Endothelial cell of umbilical vein (primary cell): ENCODE measurements around the gene SEMA4B. TPM values are rescaled to one million over a fixed set of nuclear protein-coding genes. Genes with fewer than 3 reads are reported as not detected.

Source experiments
- BruUV-seq: library from RNA; stranded (reverse); fragments of 400-500 nt; replicated peaks from 2 replicates; lab custom pipeline; 2021; lab: Mats Ljungman, UMichigan
- CTCF ChIA-PET: fragments of 300-600, 350-600 bp; sonication (Branson Sonifier 250); formaldehyde crosslinking; loops from one replicate; lab custom pipeline; 2021; ENCODE audit warnings: antibody characterized with exemption, inconsistent platforms; lab: Charles Lee
- POLR2A ChIA-PET: fragments of 300-600, 350-600 bp; sonication (Branson Sonifier 250); formaldehyde crosslinking; loops from one replicate; lab custom pipeline; 2021; ENCODE audit warnings: antibody characterized with exemption, inconsistent platforms; lab: Charles Lee
- DNase-seq: peaks from one replicate; pipeline ENCODE4 v3.0.0-alpha.2; 2011; ENCODE audit warnings: low read depth, low spot score
- FAIRE-seq: peaks from 2 replicates; lab custom pipeline; 2011; peaks lifted over from hg19 to GRCh38; lab: Jason Lieb, UNC
- H2AFZ ChIP-seq: 2 replicates; pipeline ENCODE4 v1.6.0; 2012; ENCODE audit warnings: low read depth, low read length, control low read depth, inconsistent platforms
- H3K27ac ChIP-seq: 2 replicates; pipeline ENCODE4 v1.5.1; 2011; ENCODE audit warnings: low read depth, mild to moderate bottlenecking, control low read depth, low read length, moderate library complexity; ENCODE audit not compliant: insufficient read depth
- H3K27me3 ChIP-seq, 2 experiments: 2 replicates each; pipeline versions ENCODE4 v1.6.0 to v1.6.1; 2011; ENCODE audit warnings: low read length in 2 of 2, mixed read lengths in 1 of 2; ENCODE audit not compliant: control insufficient read depth in 2 of 2, insufficient read depth in 2 of 2
- H3K36me3 ChIP-seq, 2 experiments: 2 replicates in 1 of 2; 3 replicates in 1 of 2; pipeline ENCODE4 v1.5.1; 2011; ENCODE audit warnings: low read length in 2 of 2, mild to moderate bottlenecking in 1 of 2, moderate library complexity in 1 of 2; ENCODE audit not compliant: control insufficient read depth in 2 of 2, insufficient read depth in 2 of 2; ENCODE audit errors: extremely low read depth in 1 of 2
- H3K4me1 ChIP-seq: 3 replicates; pipeline ENCODE4 v1.5.1; 2011; ENCODE audit warnings: mild to moderate bottlenecking, low read length; ENCODE audit not compliant: control insufficient read depth, insufficient read depth; ENCODE audit errors: extremely low read depth
- H3K4me2 ChIP-seq: 2 replicates; pipeline ENCODE4 v1.6.1; 2011; ENCODE audit warnings: low read length, control low read depth, mixed read lengths; ENCODE audit not compliant: insufficient read depth
- H3K4me3 ChIP-seq, 3 experiments: fragments of 200-600 bp in 1 of 3; sonication (generic), shearing (Covaris generic) in 1 of 3; replicated peaks in 1 of 3; 2 replicates each; pipeline ENCODE4 v1.5.1; 2011 to 2016; ENCODE audit warnings: control low read depth in 3 of 3, low read length in 3 of 3, mild to moderate bottlenecking in 2 of 3, inconsistent platforms in 1 of 3, low read depth in 1 of 3, moderate library complexity in 1 of 3; ENCODE audit not compliant: insufficient read depth in 1 of 3
- H3K79me2 ChIP-seq: 2 replicates; pipeline ENCODE4 v1.6.0; 2012; ENCODE audit warnings: low read length, inconsistent platforms; ENCODE audit not compliant: control insufficient read depth, insufficient read depth
- H3K9ac ChIP-seq: replicated peaks from 2 replicates; pipeline ENCODE3; 2011; ENCODE audit warnings: low read length, control low read depth; ENCODE audit not compliant: insufficient read depth; ENCODE audit errors: extremely low read depth
- H3K9me1 ChIP-seq: replicated peaks from 3 replicates; pipeline ENCODE4 v1.6.0; 2011; ENCODE audit warnings: mild to moderate bottlenecking, low read length; ENCODE audit not compliant: control insufficient read depth, insufficient read depth; ENCODE audit errors: extremely low read depth
- H3K9me3 ChIP-seq: replicated peaks from 2 replicates; pipeline ENCODE4 v1.5.1; 2012; ENCODE audit warnings: low read length, inconsistent platforms; ENCODE audit not compliant: control insufficient read depth, insufficient read depth
- H4K20me1 ChIP-seq: replicated peaks from 2 replicates; pipeline ENCODE3; 2011; ENCODE audit warnings: mild to moderate bottlenecking, low read length; ENCODE audit not compliant: control insufficient read depth, insufficient read depth; ENCODE audit errors: extremely low read depth
- EZH2 ChIP-seq: IDR thresholded peaks from 2 replicates; pipeline ENCODE4 v1.6.1; 2012; ENCODE audit warnings: borderline replicate concordance, low read depth, mild to moderate bottlenecking, moderate library complexity, low read length, inconsistent platforms; ENCODE audit not compliant: severe bottlenecking
- MYC ChIP-seq: IDR thresholded peaks from one replicate; pipeline ENCODE4 v1.6.1; 2011; ENCODE audit warnings: mild to moderate bottlenecking, low read depth, low read length
- dilution Hi-C: fragments of 300-500 bp; cut with MboI; formaldehyde crosslinking; loops from one replicate; pipeline ENCODE4 v1.15.0; 2019; ENCODE audit warnings: low sequenced_read_pairs; ENCODE audit not compliant: extremely low pct_ligation_motif_present
- intact Hi-C: fragments of 100-400 bp; cut with micrococcal nuclease; formaldehyde crosslinking; loops from one replicate; pipeline ENCODE4 v1.10.0; 2022
- polyA plus RNA-seq, 4 experiments: library from polyadenylated mRNA; depleted of rRNA in 3 of 4; stranded (reverse) in 3 of 4; unstranded in 1 of 4; fragments of >200 nt; gene quantifications; 2 replicates each; pipeline versions ENCODE4 v1.2.1 to v1.2.3, GENCODE V29; 2011 to 2012; ENCODE audit warnings: missing spikeins in 1 of 4
- total RNA-seq: library from RNA; stranded (reverse); gene quantifications from 2 replicates; pipeline ENCODE4 v1.2.3, GENCODE V29; 2021
- TF ChIP-seq, protein P1 (sequence below): IDR thresholded peaks from 2 replicates; pipeline ENCODE4 v1.6.1; 2011; ENCODE audit not compliant: insufficient read depth, insufficient read length
- TF ChIP-seq, protein P2 (sequence below), 2 donors: IDR thresholded peaks; 1 replicate in 1 of 2; 2 replicates in 1 of 2; pipeline ENCODE4 v1.5.1; 2011; ENCODE audit warnings: low read length in 2 of 2, mild to moderate bottlenecking in 2 of 2, moderate library complexity in 2 of 2, control low read depth in 1 of 2, inconsistent platforms in 1 of 2, low read depth in 1 of 2; ENCODE audit not compliant: insufficient read depth in 1 of 2; ENCODE audit errors: extremely low read depth in 1 of 2

Gene SEMA4B
- total and polyA plus RNA-seq, 2 donors (not counting 3 experiments of a cell fraction or from before 2014, with no cell fraction given), result 6.1 to 7.1 TPM

DNA sequence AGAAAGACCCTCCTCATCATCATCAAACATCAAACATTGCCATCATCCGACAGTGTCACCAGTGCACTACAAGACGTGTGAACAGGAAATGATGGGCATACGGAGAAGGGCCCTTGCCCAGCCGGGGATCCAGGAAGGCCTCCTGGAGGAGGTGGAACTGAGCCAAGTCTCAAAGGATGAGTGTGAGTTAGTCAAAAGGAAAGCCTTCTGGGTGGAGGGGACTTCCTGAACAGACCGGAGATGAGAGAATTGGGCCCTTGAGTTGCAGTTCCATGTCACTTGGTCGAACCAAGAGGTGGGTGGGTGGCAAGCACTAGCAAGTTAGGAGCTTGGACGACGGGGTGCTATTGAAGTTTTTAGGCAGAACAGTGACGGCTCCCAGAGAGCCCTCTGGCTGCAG lies 8.5 kb downstream of the SEMA4B start:
- peaks cover 12% of the 10 kb centered on the region for H3K4me1 ChIP-seq
- BruUV-seq, result no TSS peak
- H3K27ac ChIP-seq, result no peak overlapping the region
- no peaks in the 10 kb centered on the region for H4K20me1 ChIP-seq
- no peaks in the 10 kb centered on the region for H3K9me1 ChIP-seq
- no peak overlapping the region for H2AFZ ChIP-seq
- no peak overlapping the region for H3K4me3 ChIP-seq
- DNase-seq (no peak), FAIRE-seq (no peak)
- dilution Hi-C loops, result no loop called here
- TF ChIP-seq MYC, result no peak
- TF ChIP-seq, protein P1, sequence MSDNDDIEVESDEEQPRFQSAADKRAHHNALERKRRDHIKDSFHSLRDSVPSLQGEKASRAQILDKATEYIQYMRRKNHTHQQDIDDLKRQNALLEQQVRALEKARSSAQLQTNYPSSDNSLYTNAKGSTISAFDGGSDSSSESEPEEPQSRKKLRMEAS, result no peak
- TF ChIP-seq EZH2, result no peak
- ChIA-PET CTCF (interaction anchor here (1.5 kb wide), 1 partner anchor 8 kb away, joined by 5 read pairs; the partner anchor contains the start of gene SEMA4B), POLR2A (no interaction called here)
- no peak overlapping the region for H3K4me2 ChIP-seq
- intact Hi-C loops, result no loop called here
- no peak overlapping the region for H3K9ac ChIP-seq
- no peaks in the 10 kb centered on the region for H3K36me3 ChIP-seq
- no peaks in the 10 kb centered on the region for H3K79me2 ChIP-seq
- H3K9me3 ChIP-seq, result no peaks in the 10 kb centered on the region
- no peaks in the 10 kb centered on the region for H3K27me3 ChIP-seq

DNA sequence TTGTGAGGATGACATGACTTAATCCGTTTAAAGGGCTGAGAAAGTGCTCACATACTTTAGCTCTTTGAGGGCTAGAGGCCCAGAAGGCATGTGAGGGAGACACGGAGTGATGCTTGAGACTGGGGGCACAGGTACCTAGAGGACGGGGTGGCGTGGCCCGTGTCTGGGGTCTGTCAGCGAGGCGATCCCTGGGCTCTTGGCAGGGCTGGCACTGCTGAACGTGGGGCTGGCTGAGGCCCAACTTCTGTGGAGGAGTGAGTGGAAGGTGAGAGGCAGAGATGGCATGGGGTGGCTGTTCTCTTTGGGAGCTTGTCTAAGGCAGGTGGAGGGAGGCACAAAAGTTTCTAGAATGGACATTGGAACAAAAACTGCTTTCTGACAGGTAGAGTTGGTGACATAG lies 9.5 kb downstream of the SEMA4B start:
- intact Hi-C loops (loop anchor here (10.0 kb wide), 1 partner anchor 316 kb away; the partner anchor contains the start of gene AP3S2), dilution Hi-C loops (loop anchor here (10.0 kb wide), 1 partner anchor 66 kb away; no protein-coding TSS in a partner anchor)
- no peaks in the 10 kb centered on the region for H3K9me1 ChIP-seq
- H2AFZ ChIP-seq, result no peak overlapping the region
- H3K36me3 ChIP-seq, result no peaks in the 10 kb centered on the region
- ChIA-PET CTCF (interaction anchor here (1.5 kb wide), 1 partner anchor 9 kb away, joined by 5 read pairs; the partner anchor contains the start of gene SEMA4B), POLR2A (no interaction called here)
- H3K9me3 ChIP-seq, result no peaks in the 10 kb centered on the region
- DNase-seq (no peak), FAIRE-seq (no peak)
- H3K27me3 ChIP-seq, result no peaks in the 10 kb centered on the region
- no peak overlapping the region for H3K4me2 ChIP-seq
- no peak overlapping the region for H3K4me3 ChIP-seq
- H3K9ac ChIP-seq, result no peak overlapping the region
- TF ChIP-seq, protein P2, sequence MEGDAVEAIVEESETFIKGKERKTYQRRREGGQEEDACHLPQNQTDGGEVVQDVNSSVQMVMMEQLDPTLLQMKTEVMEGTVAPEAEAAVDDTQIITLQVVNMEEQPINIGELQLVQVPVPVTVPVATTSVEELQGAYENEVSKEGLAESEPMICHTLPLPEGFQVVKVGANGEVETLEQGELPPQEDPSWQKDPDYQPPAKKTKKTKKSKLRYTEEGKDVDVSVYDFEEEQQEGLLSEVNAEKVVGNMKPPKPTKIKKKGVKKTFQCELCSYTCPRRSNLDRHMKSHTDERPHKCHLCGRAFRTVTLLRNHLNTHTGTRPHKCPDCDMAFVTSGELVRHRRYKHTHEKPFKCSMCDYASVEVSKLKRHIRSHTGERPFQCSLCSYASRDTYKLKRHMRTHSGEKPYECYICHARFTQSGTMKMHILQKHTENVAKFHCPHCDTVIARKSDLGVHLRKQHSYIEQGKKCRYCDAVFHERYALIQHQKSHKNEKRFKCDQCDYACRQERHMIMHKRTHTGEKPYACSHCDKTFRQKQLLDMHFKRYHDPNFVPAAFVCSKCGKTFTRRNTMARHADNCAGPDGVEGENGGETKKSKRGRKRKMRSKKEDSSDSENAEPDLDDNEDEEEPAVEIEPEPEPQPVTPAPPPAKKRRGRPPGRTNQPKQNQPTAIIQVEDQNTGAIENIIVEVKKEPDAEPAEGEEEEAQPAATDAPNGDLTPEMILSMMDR (IDR thresholded peaks at IDR 0.05; ENCODE audit: extremely low read depth in 1 of 2, insufficient read depth in 1 of 2, low read depth in 1 of 2, low read length in 2 of 2), result no peak
- no TSS peak for BruUV-seq
- H4K20me1 ChIP-seq, result no peaks in the 10 kb centered on the region
- peaks cover 12% of the 10 kb centered on the region for H3K4me1 ChIP-seq
- H3K79me2 ChIP-seq, result no peaks in the 10 kb centered on the region
- H3K27ac ChIP-seq, result no peak overlapping the region
